ENCODE data around the gene TMEM17.

DNA sequence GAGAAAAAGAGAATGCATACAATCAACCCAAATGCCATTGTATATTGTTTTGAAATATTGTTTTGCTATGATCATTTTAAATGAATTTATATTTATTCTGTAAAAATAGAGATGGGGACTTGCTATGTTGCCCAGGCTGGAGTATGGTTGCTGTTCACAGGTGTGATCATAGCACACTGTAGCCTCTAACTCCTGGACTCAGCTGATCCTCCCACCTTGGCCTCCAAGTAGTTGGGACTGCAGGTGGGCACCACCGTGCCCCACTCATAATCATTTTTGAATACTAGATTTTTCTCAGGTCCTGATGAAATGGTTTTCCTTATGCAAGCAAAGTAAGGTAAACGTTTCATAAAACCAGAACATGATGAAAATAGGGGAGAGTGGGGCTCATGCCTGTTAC, 46.3 kb downstream of the TMEM17 start:
- TF ChIP-seq, protein P1, sequence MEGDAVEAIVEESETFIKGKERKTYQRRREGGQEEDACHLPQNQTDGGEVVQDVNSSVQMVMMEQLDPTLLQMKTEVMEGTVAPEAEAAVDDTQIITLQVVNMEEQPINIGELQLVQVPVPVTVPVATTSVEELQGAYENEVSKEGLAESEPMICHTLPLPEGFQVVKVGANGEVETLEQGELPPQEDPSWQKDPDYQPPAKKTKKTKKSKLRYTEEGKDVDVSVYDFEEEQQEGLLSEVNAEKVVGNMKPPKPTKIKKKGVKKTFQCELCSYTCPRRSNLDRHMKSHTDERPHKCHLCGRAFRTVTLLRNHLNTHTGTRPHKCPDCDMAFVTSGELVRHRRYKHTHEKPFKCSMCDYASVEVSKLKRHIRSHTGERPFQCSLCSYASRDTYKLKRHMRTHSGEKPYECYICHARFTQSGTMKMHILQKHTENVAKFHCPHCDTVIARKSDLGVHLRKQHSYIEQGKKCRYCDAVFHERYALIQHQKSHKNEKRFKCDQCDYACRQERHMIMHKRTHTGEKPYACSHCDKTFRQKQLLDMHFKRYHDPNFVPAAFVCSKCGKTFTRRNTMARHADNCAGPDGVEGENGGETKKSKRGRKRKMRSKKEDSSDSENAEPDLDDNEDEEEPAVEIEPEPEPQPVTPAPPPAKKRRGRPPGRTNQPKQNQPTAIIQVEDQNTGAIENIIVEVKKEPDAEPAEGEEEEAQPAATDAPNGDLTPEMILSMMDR (IDR thresholded peaks at IDR 0.05): no peak
- TF ChIP-seq POLR2A (IDR thresholded peaks at IDR 0.05): no peak
